NCI-H2227 (cell line): ENCODE measurements around the gene SCN9A.
"Not testable (repeated sequence)": the region's sequence is repeated elsewhere in the genome, so short reads cannot be mapped to it uniquely, and the experiment has no call there.

Experiments used
- DNase-seq: peaks from one replicate; lab custom pipeline; 2025; ENCODE audit not compliant: unreplicated experiment; lab: John Stamatoyannopoulos, UW

SCN9A gene

GRCh38 chr2:166375195-166375735 lies 479 bp downstream of the SCN9A start:
- peak; percentile 87 for DNase-seq

GRCh38 chr2:166373951-166374350 lies 1.8 kb downstream of the SCN9A start:
- DNase-seq = peak; percentile 92

- no peak for DNase-seq
These were observed 2.2 kb downstream of the SCN9A start for GRCh38 chr2:166373539-166373938.

- DNase-seq = no peak
These were observed 2.6 kb downstream of the SCN9A start for GRCh38 chr2:166373105-166373504.

GRCh38 chr2:166372046-166372445 lies 3.7 kb downstream of the SCN9A start:
- no peak for DNase-seq

GRCh38 chr2:166365803-166366420 lies 9.8 kb downstream of the SCN9A start:
- DNase-seq = no peak

- no peak for DNase-seq
These were observed 10.5 kb downstream of the SCN9A start for GRCh38 chr2:166365239-166365638.

GRCh38 chr2:166364476-166365161 lies 11.1 kb downstream of the SCN9A start:
- no peak for DNase-seq

GRCh38 chr2:166361351-166362153 lies 14.2 kb downstream of the SCN9A start:
- DNase-seq = peak; percentile 32

- no peak for DNase-seq
These were observed 14.8 kb downstream of the SCN9A start for GRCh38 chr2:166360906-166361305.

GRCh38 chr2:166360426-166360825 lies 15.3 kb downstream of the SCN9A start:
- DNase-seq = no peak

- not testable (repeated sequence) for DNase-seq
These were observed 17.8 kb downstream of the SCN9A start for GRCh38 chr2:166357950-166358321.

- DNase-seq = no peak
These were observed 18.4 kb downstream of the SCN9A start for GRCh38 chr2:166357068-166357949.

GRCh38 chr2:166351319-166351718 lies 24.4 kb downstream of the SCN9A start:
- no peak for DNase-seq

- no peak for DNase-seq
These were observed 25.2 kb downstream of the SCN9A start for GRCh38 chr2:166350525-166350924.

- peak; percentile 62 for DNase-seq
These were observed 31.2 kb downstream of the SCN9A start for GRCh38 chr2:166344286-166345113.

- DNase-seq = peak; percentile 28
These were observed 32.3 kb downstream of the SCN9A start for GRCh38 chr2:166343467-166343866.

- no peak for DNase-seq
These were observed 34.3 kb downstream of the SCN9A start for GRCh38 chr2:166341426-166341825.

GRCh38 chr2:166338831-166339339 lies 36.9 kb downstream of the SCN9A start:
- no peak for DNase-seq

GRCh38 chr2:166337932-166338331 lies 37.8 kb downstream of the SCN9A start:
- no peak for DNase-seq
